Fibroblast of lung (primary cell): ENCODE data around the gene SH3PXD2A.

Experiments used
- EZH2 ChIP-seq: IDR thresholded peaks from 2 replicates; pipeline ENCODE4 v1.5.1; 2012; ENCODE audit warnings: low read length, control low read depth, mild to moderate bottlenecking; ENCODE audit errors: missing control alignments
- TF ChIP-seq, protein P1 (sequence below), 2 donors: IDR thresholded peaks in 1 of 2; conservative IDR thresholded peaks in 1 of 2; 1 replicate in 1 of 2; 2 replicates in 1 of 2; pipeline ENCODE4 v1.5.1; 2011 to 2012; ENCODE audit warnings: low read length in 2 of 2, control low read depth in 1 of 2, inconsistent platforms in 1 of 2, low read depth in 1 of 2, mild to moderate bottlenecking in 1 of 2

- TF ChIP-seq EZH2: no peak
- TF ChIP-seq, protein P1, sequence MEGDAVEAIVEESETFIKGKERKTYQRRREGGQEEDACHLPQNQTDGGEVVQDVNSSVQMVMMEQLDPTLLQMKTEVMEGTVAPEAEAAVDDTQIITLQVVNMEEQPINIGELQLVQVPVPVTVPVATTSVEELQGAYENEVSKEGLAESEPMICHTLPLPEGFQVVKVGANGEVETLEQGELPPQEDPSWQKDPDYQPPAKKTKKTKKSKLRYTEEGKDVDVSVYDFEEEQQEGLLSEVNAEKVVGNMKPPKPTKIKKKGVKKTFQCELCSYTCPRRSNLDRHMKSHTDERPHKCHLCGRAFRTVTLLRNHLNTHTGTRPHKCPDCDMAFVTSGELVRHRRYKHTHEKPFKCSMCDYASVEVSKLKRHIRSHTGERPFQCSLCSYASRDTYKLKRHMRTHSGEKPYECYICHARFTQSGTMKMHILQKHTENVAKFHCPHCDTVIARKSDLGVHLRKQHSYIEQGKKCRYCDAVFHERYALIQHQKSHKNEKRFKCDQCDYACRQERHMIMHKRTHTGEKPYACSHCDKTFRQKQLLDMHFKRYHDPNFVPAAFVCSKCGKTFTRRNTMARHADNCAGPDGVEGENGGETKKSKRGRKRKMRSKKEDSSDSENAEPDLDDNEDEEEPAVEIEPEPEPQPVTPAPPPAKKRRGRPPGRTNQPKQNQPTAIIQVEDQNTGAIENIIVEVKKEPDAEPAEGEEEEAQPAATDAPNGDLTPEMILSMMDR (conservative IDR thresholded peaks at IDR 0.05 in 1 of 2, IDR thresholded peaks at IDR 0.05 in 1 of 2; ENCODE audit: low read depth in 1 of 2, low read length in 2 of 2): no peak
Measured at GRCh38 chr10:103691267-103691666, 164.1 kb downstream of the SH3PXD2A start.
